CD14-positive monocyte (primary cell): Measurements from ENCODE around the gene INTS15. TPM values are rescaled to one million over a fixed set of nuclear protein-coding genes. Genes with fewer than 3 reads are reported as not detected.

Experiments used
- DNase-seq, 3 donors: peaks; one replicate each; pipeline ENCODE4 v3.0.0-alpha.2; 2011 to 2022
- H2AFZ ChIP-seq: 2 replicates; pipeline ENCODE4 v1.6.0; 2012; ENCODE audit warnings: mild to moderate bottlenecking, low read depth, low read length, inconsistent platforms; ENCODE audit not compliant: insufficient read depth, poor library complexity, severe bottlenecking
- H3K27ac ChIP-seq, 2 donors: 1 replicate in 1 of 2; 2 replicates in 1 of 2; pipeline ENCODE4 v1.5.1; 2012 to 2013; ENCODE audit warnings: low read length in 2 of 2, control low read depth in 1 of 2, inconsistent platforms in 1 of 2, low read depth in 1 of 2, mild to moderate bottlenecking in 1 of 2
- H3K27me3 ChIP-seq, 2 donors: one replicate each; pipeline versions ENCODE4 v1.6.0 to v1.6.1; 2011 to 2013; ENCODE audit warnings: low read length in 2 of 2; ENCODE audit not compliant: control insufficient read depth in 2 of 2, insufficient read depth in 2 of 2
- H3K36me3 ChIP-seq, 2 donors: replicated peaks in 1 of 2; 1 replicate in 1 of 2; 2 replicates in 1 of 2; pipeline versions ENCODE4 v1.5.1 to v1.6.1; 2012 to 2013; ENCODE audit warnings: low read length in 2 of 2, control low read depth in 1 of 2, inconsistent platforms in 1 of 2, mild to moderate bottlenecking in 1 of 2; ENCODE audit not compliant: insufficient read depth in 2 of 2, control insufficient read depth in 1 of 2
- H3K4me1 ChIP-seq, 2 donors: 1 replicate in 1 of 2; 2 replicates in 1 of 2; pipeline versions ENCODE4 v1.5.1 to v1.6.1; 2012 to 2013; ENCODE audit warnings: low read length in 2 of 2, control low read depth in 1 of 2, inconsistent platforms in 1 of 2, mild to moderate bottlenecking in 1 of 2, moderate library complexity in 1 of 2; ENCODE audit not compliant: insufficient read depth in 2 of 2, control insufficient read depth in 1 of 2
- H3K4me2 ChIP-seq: replicated peaks from 2 replicates; pipeline ENCODE3; 2012; ENCODE audit warnings: low read length, moderate library complexity, mild to moderate bottlenecking; ENCODE audit not compliant: poor library complexity, severe bottlenecking; ENCODE audit errors: extremely low read depth
- H3K4me3 ChIP-seq, 3 experiments: fragments of 200-600 bp in 1 of 3; sonication (generic) in 1 of 3; replicated peaks in 1 of 3; 1 replicate in 2 of 3; 2 replicates in 1 of 3; pipeline ENCODE4 v1.5.1; 2011 to 2013; ENCODE audit warnings: low read length in 3 of 3, mild to moderate bottlenecking in 3 of 3, control low read depth in 2 of 3, low read depth in 2 of 3, inconsistent platforms in 1 of 3, moderate library complexity in 1 of 3
- H3K79me2 ChIP-seq: 2 replicates; pipeline ENCODE4 v1.6.0; 2012; ENCODE audit warnings: mild to moderate bottlenecking, control low read depth, inconsistent platforms, low read length, moderate library complexity; ENCODE audit not compliant: insufficient read depth
- H3K9ac ChIP-seq: 2 replicates; pipeline ENCODE4 v1.6.0; 2017; ENCODE audit warnings: low read length, mild to moderate bottlenecking; ENCODE audit not compliant: insufficient read depth, poor library complexity, severe bottlenecking
- H3K9me3 ChIP-seq, 2 donors: replicated peaks in 1 of 2; 1 replicate in 1 of 2; 2 replicates in 1 of 2; pipeline versions ENCODE4 v1.5.1 to v1.6.1; 2012 to 2013; ENCODE audit warnings: low read length in 2 of 2, control low read depth in 1 of 2; ENCODE audit not compliant: control insufficient read depth in 1 of 2, insufficient read depth in 1 of 2
- H4K20me1 ChIP-seq: 2 replicates; pipeline ENCODE4 v1.6.0; 2012; ENCODE audit warnings: mild to moderate bottlenecking, low read length, control low read depth, moderate library complexity; ENCODE audit not compliant: insufficient read depth
- H3K27ac Mint-ChIP-seq, 7 donors: one replicate each; pipeline ENCODE4 v1.8.0; 2020; ENCODE audit warnings: mild to moderate bottlenecking in 7 of 7, mixed read lengths in 7 of 7, moderate library complexity in 6 of 7, inconsistent platforms in 2 of 7
- H3K27me3 Mint-ChIP-seq, 3 donors: one replicate each; pipeline ENCODE4 v1.8.0; 2021 to 2022; ENCODE audit warnings: low read depth in 3 of 3, mild to moderate bottlenecking in 3 of 3, mixed read lengths in 3 of 3, moderate library complexity in 3 of 3, inconsistent platforms in 1 of 3
- H3K36me3 Mint-ChIP-seq, 2 donors: one replicate each; pipeline ENCODE4 v1.8.0; 2020; ENCODE audit warnings: mixed read lengths in 2 of 2, inconsistent platforms in 1 of 2, mild to moderate bottlenecking in 1 of 2
- H3K4me1 Mint-ChIP-seq: one replicate; pipeline ENCODE4 v1.8.0; 2020; ENCODE audit warnings: mild to moderate bottlenecking, mixed read lengths
- H3K4me3 Mint-ChIP-seq, 2 donors: one replicate each; pipeline ENCODE4 v1.8.0; 2020; ENCODE audit warnings: mild to moderate bottlenecking in 2 of 2, mixed read lengths in 2 of 2, moderate library complexity in 1 of 2
- H3K9me3 Mint-ChIP-seq, 7 donors: one replicate each; pipeline ENCODE4 v1.8.0; 2020 to 2022; ENCODE audit warnings: mixed read lengths in 7 of 7, mild to moderate bottlenecking in 6 of 7, moderate library complexity in 6 of 7, inconsistent platforms in 2 of 7
- WGBS: methylation state at CpG from one replicate; pipeline ENCODE4 v1.1.5; 2013; ENCODE audit warnings: missing lambda C conversion rate; ENCODE audit not compliant: insufficient coverage; 5-methylcytosine and 5-hydroxymethylcytosine counted together
- intact Hi-C, 2 donors: fragments of 100-400 bp; cut with micrococcal nuclease; formaldehyde crosslinking; loops; one replicate each; pipeline versions ENCODE4 v1.15.0 to v1.15.1; 2023
- polyA plus RNA-seq, 3 donors: library from polyadenylated mRNA; depleted of rRNA in 1 of 3; unstranded in 2 of 3; stranded (reverse) in 1 of 3; fragments of 300-500 nt in 2 of 3; fragments of >200 nt in 1 of 3; fragmentation: Illumina TruSeq in 2 of 3; gene quantifications; 1 replicate in 2 of 3; 2 replicates in 1 of 3; pipeline ENCODE4 v1.2.3, GENCODE V29; 2012 to 2021
- TF ChIP-seq, protein P1 (sequence below): fragments of 200-600 bp; IDR thresholded peaks from one replicate; pipeline ENCODE4 v1.8.0; 2022; ENCODE audit warnings: antibody characterized with exemption, mild to moderate bottlenecking

Gene INTS15
- polyA plus RNA-seq, 3 donors = 16.9 to 32.7 (median 17.2) TPM

DNA sequence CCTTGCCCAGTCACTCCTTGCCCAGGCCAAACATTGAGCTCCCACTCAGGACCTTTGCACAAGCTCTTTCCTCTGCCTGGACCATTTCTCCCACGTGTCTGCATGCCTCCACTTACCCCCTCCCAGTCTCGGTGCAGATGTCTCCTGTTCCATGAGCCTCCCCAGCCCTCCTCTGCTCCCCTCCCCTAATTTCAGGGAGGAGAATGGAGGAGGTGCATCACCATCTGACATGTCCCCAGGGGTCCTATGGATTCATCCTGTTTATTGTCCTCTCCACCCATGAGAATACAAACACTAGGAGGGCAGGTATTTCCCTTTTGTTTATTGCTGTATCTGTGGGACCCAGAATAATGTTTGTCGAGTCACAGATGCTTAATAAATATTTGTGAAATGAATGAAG, 29.9 kb upstream of the INTS15 start:
- Histone ChIP-seq H4K20me1 (no peaks in the 10 kb centered on the region), H3K27me3 (no peaks in the 10 kb centered on the region), H3K9ac (no peak overlapping the region), H3K27ac (no peak overlapping the region), H3K4me2 (no peak overlapping the region), H3K4me1 (peaks cover 0 to 4% of the 10 kb centered on the region in 2 donors), H3K4me3 (no peak overlapping the region), H3K36me3 (no peaks in the 10 kb centered on the region), H2AFZ (no peak overlapping the region), H3K79me2 (no peaks in the 10 kb centered on the region), H3K9me3 (no peaks in the 10 kb centered on the region)
- H3K9me3 Mint-ChIP-seq = peaks cover 0 to 2% (median 0%) of the 10 kb centered on the region in 7 donors
- H3K27me3 Mint-ChIP-seq = peaks cover 5 to 10% (median 8%) of the 10 kb centered on the region in 3 donors
- no peaks in the 10 kb centered on the region for H3K36me3 Mint-ChIP-seq
- H3K27ac Mint-ChIP-seq = peak overlapping the region in 1 of 7 donors; percentile 16
- WGBS = 20% methylated on average over 1 of the region's 3 CpGs
- intact Hi-C loops = no loop called here
- TF ChIP-seq, protein P1, sequence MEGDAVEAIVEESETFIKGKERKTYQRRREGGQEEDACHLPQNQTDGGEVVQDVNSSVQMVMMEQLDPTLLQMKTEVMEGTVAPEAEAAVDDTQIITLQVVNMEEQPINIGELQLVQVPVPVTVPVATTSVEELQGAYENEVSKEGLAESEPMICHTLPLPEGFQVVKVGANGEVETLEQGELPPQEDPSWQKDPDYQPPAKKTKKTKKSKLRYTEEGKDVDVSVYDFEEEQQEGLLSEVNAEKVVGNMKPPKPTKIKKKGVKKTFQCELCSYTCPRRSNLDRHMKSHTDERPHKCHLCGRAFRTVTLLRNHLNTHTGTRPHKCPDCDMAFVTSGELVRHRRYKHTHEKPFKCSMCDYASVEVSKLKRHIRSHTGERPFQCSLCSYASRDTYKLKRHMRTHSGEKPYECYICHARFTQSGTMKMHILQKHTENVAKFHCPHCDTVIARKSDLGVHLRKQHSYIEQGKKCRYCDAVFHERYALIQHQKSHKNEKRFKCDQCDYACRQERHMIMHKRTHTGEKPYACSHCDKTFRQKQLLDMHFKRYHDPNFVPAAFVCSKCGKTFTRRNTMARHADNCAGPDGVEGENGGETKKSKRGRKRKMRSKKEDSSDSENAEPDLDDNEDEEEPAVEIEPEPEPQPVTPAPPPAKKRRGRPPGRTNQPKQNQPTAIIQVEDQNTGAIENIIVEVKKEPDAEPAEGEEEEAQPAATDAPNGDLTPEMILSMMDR = no peak
- peaks cover 9% of the 10 kb centered on the region for H3K4me1 Mint-ChIP-seq
- no peak overlapping the region for H3K4me3 Mint-ChIP-seq
- no peak for DNase-seq

DNA sequence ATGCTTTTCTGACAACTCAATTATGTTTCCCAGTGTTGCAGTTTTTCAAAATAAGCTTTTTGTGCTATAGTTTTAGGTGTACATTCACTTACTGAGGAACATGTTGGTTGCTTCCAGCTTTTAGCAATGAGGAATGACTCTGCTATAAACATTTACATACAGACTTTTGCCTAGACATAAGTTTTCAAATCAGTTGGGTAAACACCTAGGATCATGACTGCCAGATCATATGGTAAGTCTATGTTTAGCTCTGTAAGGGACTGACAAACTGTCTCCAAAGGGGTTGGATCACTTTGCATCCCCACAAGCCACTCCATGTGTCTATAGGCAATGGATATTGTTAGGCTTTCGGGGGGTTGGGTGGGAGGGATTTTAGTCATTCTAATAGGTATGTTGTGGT, 27.7 kb upstream of the INTS15 start:
- intact Hi-C loops = no loop called here
- TF ChIP-seq, protein P1 = no peak
- Histone ChIP-seq H3K79me2 (no peaks in the 10 kb centered on the region), H3K4me3 (no peak overlapping the region), H3K9me3 (no peaks in the 10 kb centered on the region), H4K20me1 (no peaks in the 10 kb centered on the region), H3K9ac (no peak overlapping the region), H3K4me1 (peaks cover 0 to under 1% of the 10 kb centered on the region in 2 donors), H3K4me2 (no peak overlapping the region), H3K36me3 (no peaks in the 10 kb centered on the region), H3K27ac (no peak overlapping the region), H3K27me3 (no peaks in the 10 kb centered on the region), H2AFZ (no peak overlapping the region)
- no peaks in the 10 kb centered on the region for H3K9me3 Mint-ChIP-seq
- peaks cover 6 to 8% (median 8%) of the 10 kb centered on the region in 3 donors for H3K27me3 Mint-ChIP-seq
- H3K36me3 Mint-ChIP-seq = no peaks in the 10 kb centered on the region
- no peak overlapping the region for H3K27ac Mint-ChIP-seq
- WGBS = no CpG with 5 or more reads among the region's 1 CpG
- H3K4me3 Mint-ChIP-seq = no peak overlapping the region
- no peak for DNase-seq
- peaks cover 2% of the 10 kb centered on the region for H3K4me1 Mint-ChIP-seq
